NCI-H510A (cell line): Measurements from ENCODE around the gene PAM.

ENCODE experiments used
- DNase-seq: peaks from one replicate; lab custom pipeline; 2025; lab: John Stamatoyannopoulos, UW

PAM gene

DNA sequence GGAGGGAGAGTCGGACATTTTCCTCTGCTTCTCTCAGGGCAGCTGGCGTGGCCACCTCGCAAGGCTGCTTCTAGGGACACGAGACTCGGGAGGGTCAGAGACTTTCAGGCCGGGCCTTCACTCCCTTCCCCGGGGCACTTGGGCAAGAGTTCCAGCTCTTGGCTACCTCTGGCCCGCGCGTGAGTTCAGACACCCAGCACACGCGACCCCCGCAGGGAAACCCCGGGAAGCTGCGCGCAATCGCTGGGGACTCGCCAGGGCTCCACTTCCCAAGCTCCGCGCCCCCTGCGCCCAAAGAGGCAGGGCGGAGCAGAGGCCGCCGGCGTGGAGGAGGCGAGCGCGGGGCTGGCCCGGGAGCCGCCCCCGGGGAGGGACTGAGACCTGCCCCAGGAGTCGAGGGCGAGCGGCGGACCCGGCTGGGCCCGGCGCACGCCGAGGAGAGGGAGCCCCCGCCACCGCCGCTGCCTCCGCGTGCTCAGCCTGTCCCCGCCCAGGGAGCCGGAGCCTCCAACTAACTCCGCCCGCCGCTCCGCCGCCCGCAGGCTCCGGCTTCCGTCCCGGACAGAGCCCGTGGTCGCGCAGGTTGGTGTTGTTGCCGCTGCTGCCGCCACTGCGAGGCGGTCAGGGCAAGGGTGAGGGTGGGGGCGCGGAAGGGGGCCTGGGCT, at the start of gene PAM:
Gene PAM, plus strand, starts transcription at position 539 of the 665 bp plus-strand sequence. CDS start 110,891 bp downstream, outside the sequence.
- peak; percentile 69 for DNase-seq

GRCh38 chr5:102711525-102712385, 43.4 kb upstream of the PAM start:
- no peak for DNase-seq

DNA sequence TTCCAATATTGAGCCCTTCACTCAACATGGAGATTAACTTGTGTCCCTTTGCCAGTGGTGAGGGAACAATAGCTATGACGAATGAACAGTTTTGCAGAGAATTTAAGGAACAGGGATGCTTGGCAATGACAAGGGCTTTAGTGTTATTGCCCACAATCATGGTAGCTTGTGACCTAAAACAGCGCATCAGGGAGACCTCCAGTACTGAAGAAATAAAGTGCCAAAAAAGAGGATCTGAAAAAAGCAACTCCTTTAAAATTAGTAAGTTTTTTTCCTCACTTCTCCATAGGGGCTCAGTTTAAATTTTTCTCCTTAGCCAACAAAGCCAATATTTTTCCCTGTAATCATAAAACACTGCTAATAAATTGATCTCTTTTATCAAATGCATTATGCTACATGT, 41.8 kb upstream of the PAM start:
- no peak for DNase-seq

DNA sequence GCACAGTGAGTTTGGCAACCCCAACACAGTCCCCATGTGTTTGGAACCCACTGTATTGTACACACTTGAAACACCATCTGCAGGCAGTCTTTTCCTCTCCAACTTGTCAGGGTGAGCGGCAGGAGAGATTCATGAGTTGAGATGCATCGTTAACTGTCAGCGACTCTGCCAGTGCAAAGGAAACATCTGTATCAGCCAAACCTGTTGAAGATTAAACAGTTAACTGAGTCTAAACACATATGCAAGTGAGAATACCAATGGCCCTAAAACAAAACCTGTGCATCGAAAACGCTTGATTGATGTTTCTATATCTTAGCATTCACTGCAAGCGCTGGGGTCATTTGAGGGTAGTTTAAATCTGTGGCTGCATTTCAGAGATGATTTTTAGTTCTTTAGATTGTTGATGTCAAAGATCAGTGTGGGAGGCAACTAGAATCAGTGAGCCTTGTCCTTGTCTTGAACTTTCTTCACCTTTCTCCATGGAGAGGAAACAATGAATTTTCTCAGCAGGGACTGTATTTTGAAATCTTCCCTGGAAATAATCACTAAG, 41.3 kb upstream of the PAM start:
- peak; percentile 7 for DNase-seq

GRCh38 chr5:102715082-102715807, 39.9 kb upstream of the PAM start:
- DNase-seq = no peak

GRCh38 chr5:102716017-102716416, 39.1 kb upstream of the PAM start:
- DNase-seq = no peak

- DNase-seq = no peak
These were observed 36.3 kb upstream of the PAM start for GRCh38 chr5:102718819-102719218.

- no peak for DNase-seq
These were observed 35.2 kb upstream of the PAM start for GRCh38 chr5:102719886-102720285.

- no peak for DNase-seq
These were observed 34.1 kb upstream of the PAM start for GRCh38 chr5:102720969-102721368.

DNA sequence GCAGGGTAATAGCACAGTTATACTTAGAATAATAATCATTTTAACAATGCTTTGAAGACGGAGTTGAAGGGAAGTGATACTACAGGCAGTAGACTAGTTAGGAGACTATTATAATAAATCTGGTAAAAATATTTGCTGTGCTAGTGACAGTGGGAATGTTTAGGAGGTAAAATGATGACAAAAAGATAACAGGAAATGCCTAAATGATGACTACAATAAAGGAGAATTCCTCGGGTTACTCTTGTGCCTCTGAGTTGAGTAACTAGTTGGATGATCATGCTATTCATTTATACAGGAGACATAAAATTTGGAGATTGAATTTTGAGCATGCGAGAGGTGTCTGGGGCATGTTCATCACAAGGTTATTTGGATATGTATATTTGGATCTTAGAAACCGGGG, 32.2 kb upstream of the PAM start:
- no peak for DNase-seq

DNA sequence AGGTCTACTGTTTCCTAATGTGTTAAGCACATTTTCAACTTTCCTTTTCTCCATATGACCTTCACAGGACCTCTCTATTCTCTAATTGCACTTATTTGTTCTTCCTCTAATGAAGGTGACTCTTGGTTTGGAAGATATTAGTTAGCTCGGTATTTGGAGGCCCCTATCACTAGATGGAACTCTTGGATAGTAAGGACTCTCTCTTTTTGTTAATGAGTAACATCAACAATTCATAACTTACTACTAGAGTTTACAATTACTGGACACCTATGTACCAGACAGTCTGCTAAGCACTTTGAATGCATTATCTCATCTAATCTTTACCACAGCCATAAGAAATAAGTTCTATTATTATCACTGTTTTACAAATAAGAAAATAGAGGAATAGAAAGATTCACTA, 23.4 kb upstream of the PAM start:
- no peak for DNase-seq

DNA sequence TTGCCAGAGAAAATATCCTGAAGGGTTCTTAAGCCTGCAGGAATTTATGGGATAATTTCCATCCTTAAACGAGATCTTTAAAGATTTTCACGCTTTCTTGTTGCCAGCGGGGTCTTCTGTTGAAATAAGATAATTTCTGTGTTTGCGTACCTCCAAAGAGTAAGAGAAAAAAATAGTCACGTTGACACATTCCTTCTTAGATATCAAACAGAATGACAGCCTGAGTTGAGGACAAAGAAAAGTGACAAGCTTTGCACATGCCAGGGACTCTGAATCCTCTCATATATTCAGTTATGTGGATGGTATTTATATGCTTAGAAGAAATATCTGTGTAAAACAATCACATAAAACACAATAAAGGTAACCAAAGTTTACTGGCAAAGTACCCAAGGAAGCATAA, 21.6 kb upstream of the PAM start:
- DNase-seq = no peak

GRCh38 chr5:102737161-102737560, 17.9 kb upstream of the PAM start:
- no peak for DNase-seq

GRCh38 chr5:102737805-102738469, 17.2 kb upstream of the PAM start:
- no peak for DNase-seq

DNA sequence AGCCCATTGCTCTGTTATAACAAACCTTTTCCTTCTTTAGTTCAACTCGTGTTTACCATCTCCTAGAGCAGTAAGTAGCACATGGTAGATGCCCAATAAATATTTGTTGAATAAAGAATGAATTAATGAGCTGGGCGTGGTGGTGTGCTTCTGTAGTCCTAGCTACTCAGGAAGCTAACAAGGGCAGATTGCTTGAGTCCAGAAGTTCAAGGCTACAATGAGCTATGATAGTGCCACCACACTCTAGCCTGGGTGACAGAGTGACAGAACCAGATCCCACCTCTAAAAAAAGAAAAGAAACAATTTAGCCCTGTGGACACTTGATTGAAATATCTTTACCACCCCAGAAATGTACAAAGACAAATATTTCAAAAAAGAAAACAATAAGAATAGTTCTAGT, 14.6 kb upstream of the PAM start:
- DNase-seq = no peak

- no peak for DNase-seq
These were observed 12.9 kb upstream of the PAM start for GRCh38 chr5:102742215-102742614.

DNA sequence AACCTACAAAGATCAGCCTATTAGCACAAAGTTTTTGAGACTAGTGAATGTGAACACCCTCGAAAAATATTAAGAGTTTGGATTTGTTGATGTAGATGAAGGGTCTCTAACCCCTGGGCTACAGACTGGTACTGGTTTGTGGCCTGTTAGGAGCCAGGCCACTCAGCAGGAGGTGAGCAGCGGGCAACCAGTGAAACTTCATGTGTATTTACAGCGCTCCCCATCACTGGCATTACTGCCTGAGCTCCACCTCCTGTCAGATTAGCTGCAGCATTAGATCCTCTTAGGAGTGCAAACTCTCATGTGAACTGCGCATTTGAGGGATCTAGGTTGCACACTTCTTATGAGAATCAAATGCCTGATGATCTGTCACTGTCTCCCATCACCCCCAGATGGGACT, 11.2 kb upstream of the PAM start:
- DNase-seq = no peak

- no peak for DNase-seq
These were observed 7.5 kb upstream of the PAM start for GRCh38 chr5:102747386-102748166.

- DNase-seq = no peak
These were observed 5.6 kb upstream of the PAM start for GRCh38 chr5:102749416-102750030.

GRCh38 chr5:102750151-102750834, 4.8 kb upstream of the PAM start:
- DNase-seq = no peak
